Type B pancreatic cell (in vitro differentiated cells): ENCODE measurements around the gene BBS9. TPM values are rescaled to one million over a fixed set of nuclear protein-coding genes. Genes with fewer than 3 reads are reported as not detected.

ENCODE experiments used
- DNase-seq: peaks from one replicate; pipeline ENCODE4 v3.0.0; 2021; ENCODE audit warnings: mixed read lengths; ENCODE audit not compliant: unreplicated experiment; ENCODE audit errors: extremely low spot score
- H3K27ac Mint-ChIP-seq: 2 replicates; pipeline ENCODE4 v1.8.0; 2021; ENCODE audit warnings: mild to moderate bottlenecking, mixed read lengths
- H3K27me3 Mint-ChIP-seq: 2 replicates; pipeline ENCODE4 v1.8.0; 2021; ENCODE audit warnings: mixed read lengths
- H3K36me3 Mint-ChIP-seq: 2 replicates; pipeline ENCODE4 v1.8.0; 2021; ENCODE audit warnings: mixed read lengths
- H3K4me1 Mint-ChIP-seq: one replicate; pipeline ENCODE4 v1.8.0; 2021; ENCODE audit warnings: mixed read lengths; ENCODE audit not compliant: unreplicated experiment
- H3K4me3 Mint-ChIP-seq: 2 replicates; pipeline ENCODE4 v1.8.0; 2021; ENCODE audit warnings: mild to moderate bottlenecking, mixed read lengths
- H3K9me3 Mint-ChIP-seq: 2 replicates; pipeline ENCODE4 v1.8.0; 2021; ENCODE audit warnings: mixed read lengths
- total RNA-seq: library from RNA; stranded (reverse); gene quantifications from 2 replicates; pipeline ENCODE4 v1.2.1, GENCODE V29; 2021; ENCODE audit warnings: low replicate concordance
- TF ChIP-seq, protein P1 (sequence below): fragments of 200-600 bp; sonication (generic); conservative IDR thresholded peaks from 2 replicates; pipeline ENCODE4 v1.5.0; 2021; ENCODE audit warnings: antibody characterized with exemption, mild to moderate bottlenecking

The BBS9 gene
- total RNA-seq, 1 donor from 2014 or later, result 19.7 TPM

DNA sequence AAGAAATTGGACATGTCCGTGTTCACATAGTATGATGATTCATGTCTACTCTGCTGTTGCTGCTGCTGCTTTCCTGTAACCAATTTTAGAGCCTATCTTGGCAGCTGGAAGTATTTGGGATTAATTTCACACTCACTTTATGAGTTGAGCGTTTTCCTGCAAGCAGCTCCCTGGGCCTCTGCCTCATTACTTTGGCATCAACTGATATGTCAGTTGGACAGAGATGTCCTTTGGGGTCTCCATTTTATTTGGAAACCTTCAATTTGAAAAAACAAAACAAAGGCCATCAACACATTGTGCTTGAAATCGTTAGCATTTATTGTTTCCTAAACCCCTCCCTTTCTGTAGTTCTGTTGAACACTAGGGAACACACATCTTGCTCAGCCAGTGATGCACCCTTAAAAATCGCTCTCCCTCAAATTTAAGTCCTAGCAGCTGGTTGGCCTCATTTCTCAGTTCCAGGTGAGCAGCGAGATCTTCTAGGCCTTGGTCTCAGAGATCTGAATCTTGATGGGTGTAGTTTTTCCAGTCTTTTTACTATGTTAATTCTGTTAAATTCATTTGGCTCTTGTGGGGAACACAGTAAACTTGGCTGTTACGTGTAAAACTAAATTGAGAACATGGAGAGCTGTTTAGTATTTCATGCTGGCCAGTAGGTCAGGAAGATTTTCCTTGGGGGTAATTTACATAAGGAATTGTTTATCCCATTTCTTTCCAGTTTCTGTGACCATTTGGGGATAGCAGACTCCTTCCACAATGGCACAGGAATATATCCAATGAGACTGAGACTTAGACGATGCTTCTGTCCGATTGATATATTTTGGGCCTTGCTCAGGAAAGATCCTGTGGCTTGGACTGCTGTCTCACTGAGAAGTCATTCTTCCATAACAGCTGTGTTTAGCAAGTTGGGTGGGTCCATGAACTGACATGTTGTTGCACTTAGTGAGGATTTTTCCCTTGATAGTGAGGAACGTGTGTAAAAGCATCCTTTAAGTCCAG lies 371.6 kb downstream of the BBS9 start:
- TF ChIP-seq, protein P1, sequence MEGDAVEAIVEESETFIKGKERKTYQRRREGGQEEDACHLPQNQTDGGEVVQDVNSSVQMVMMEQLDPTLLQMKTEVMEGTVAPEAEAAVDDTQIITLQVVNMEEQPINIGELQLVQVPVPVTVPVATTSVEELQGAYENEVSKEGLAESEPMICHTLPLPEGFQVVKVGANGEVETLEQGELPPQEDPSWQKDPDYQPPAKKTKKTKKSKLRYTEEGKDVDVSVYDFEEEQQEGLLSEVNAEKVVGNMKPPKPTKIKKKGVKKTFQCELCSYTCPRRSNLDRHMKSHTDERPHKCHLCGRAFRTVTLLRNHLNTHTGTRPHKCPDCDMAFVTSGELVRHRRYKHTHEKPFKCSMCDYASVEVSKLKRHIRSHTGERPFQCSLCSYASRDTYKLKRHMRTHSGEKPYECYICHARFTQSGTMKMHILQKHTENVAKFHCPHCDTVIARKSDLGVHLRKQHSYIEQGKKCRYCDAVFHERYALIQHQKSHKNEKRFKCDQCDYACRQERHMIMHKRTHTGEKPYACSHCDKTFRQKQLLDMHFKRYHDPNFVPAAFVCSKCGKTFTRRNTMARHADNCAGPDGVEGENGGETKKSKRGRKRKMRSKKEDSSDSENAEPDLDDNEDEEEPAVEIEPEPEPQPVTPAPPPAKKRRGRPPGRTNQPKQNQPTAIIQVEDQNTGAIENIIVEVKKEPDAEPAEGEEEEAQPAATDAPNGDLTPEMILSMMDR, result no peak
- Mint-ChIP-seq H3K36me3 (no peaks in the 10 kb centered on the region), H3K27me3 (peaks cover 8% of the 10 kb centered on the region), H3K27ac (no peak overlapping the region), H3K4me3 (peak overlapping the region; percentile 29), H3K9me3 (no peaks in the 10 kb centered on the region), H3K4me1 (peaks cover 26% of the 10 kb centered on the region)
- DNase-seq, result no peak

GRCh38 chr7:33503014-33503413 lies 373.6 kb downstream of the BBS9 start:
- H3K27me3 Mint-ChIP-seq, result peaks cover 8% of the 10 kb centered on the region
- H3K36me3 Mint-ChIP-seq, result no peaks in the 10 kb centered on the region
- H3K4me3 Mint-ChIP-seq, result no peak overlapping the region
- no peak for DNase-seq
- no peak overlapping the region for H3K27ac Mint-ChIP-seq
- no peaks in the 10 kb centered on the region for H3K9me3 Mint-ChIP-seq
- peaks cover 26% of the 10 kb centered on the region for H3K4me1 Mint-ChIP-seq
- TF ChIP-seq, protein P1, result no peak

DNA sequence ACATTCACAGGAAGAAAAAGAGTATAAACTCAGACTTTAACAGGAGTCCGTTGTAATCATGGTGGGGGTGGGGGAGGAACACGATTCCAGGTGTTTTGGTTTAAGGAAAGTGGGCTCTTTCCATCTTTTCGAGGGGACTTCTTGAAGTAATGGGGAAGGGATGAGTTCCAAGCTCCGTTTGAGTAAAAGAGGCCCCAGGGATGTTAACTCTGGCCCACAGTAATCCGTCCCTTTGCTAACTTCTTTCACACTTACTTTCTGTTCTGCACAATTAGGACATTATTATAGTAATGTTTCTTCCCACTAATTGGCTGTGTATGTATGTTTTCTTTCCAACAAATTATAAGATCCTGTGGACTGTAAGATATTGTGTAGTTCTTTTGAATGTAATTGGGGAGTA lies 374.4 kb downstream of the BBS9 start:
- no peak for DNase-seq
- Mint-ChIP-seq H3K27me3 (peaks cover 4% of the 10 kb centered on the region), H3K27ac (no peak overlapping the region), H3K36me3 (no peaks in the 10 kb centered on the region), H3K9me3 (no peaks in the 10 kb centered on the region), H3K4me3 (no peak overlapping the region), H3K4me1 (peaks cover 26% of the 10 kb centered on the region)
- TF ChIP-seq, protein P1, result no peak

DNA sequence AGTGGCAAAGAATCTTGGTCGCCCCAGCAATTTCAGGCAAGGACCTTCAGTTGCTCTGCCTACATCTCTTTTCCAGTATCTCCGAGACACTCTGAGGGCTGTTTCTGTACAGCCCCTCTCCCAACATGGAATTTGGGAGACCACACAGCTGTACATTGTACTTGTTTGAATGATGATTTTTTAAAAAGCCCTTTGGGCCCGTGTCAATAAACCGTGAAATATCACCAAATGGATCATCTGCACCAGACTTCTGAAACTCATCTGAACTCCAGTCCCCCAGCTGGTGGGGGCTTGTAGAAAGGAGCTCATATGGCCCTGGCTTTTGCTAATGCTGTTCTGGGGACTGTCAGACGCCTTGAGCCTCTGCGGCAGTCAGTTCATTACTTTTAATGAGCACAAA lies 374.9 kb downstream of the BBS9 start:
- H3K9me3 Mint-ChIP-seq, result no peaks in the 10 kb centered on the region
- TF ChIP-seq, protein P1, result no peak
- no peak for DNase-seq
- H3K27me3 Mint-ChIP-seq, result peaks cover 4% of the 10 kb centered on the region
- no peak overlapping the region for H3K4me3 Mint-ChIP-seq
- H3K27ac Mint-ChIP-seq, result no peak overlapping the region
- H3K36me3 Mint-ChIP-seq, result no peaks in the 10 kb centered on the region
- H3K4me1 Mint-ChIP-seq, result peaks cover 29% of the 10 kb centered on the region

DNA sequence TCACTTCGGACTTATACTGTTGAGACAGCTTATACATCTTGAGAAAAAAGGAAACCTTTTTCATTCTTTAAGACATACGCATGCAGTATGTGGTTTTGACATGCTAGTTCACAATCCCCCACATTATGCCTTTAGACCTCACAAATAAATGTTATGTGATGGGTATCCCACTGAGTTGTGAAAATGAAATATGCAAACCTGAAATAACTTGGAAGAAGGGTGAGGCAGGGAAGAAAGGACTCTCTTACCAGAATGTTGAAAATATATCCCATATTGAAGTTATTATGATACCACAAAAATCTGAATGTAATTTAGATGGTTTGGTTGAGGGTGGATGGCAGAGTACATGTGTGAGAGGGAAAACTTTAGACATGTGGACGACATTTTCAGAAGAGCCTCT lies 379.8 kb downstream of the BBS9 start:
- H3K9me3 Mint-ChIP-seq, result no peaks in the 10 kb centered on the region
- no peak for DNase-seq
- H3K27ac Mint-ChIP-seq, result no peak overlapping the region
- H3K4me1 Mint-ChIP-seq, result peaks cover 29% of the 10 kb centered on the region
- no peaks in the 10 kb centered on the region for H3K27me3 Mint-ChIP-seq
- H3K4me3 Mint-ChIP-seq, result no peak overlapping the region
- TF ChIP-seq, protein P1, result no peak
- H3K36me3 Mint-ChIP-seq, result no peaks in the 10 kb centered on the region
